ENCODE data around the gene TUBGCP3.
"Not testable (repeated sequence)": the region's sequence is repeated elsewhere in the genome, so short reads cannot be mapped to it uniquely, and the experiment has no call there.

Gene TUBGCP3

DNA sequence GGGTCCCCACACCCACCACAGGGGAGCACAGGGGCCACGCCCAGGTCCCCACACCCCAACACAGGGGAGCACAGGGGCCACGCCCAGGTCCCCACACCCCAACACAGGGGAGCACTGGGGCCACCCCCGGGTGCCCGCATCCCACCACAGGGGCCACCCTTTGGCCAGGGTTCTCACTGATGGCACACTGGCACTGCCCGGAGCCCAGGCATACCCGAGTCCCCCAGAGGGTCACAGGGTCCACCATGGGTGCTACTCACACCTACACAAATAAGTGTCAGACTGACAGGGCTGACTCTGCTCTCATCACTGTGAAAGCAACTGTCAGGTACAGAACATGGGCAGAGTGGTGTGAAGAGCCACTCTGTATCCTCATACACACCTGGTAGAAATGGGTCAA is 98.8 kb downstream of the TUBGCP3 start:
- DNase-seq (ENCODE audit: extremely low spot score, insufficient read length, low read depth) (no peak), FAIRE-seq (no peak)

- FAIRE-seq; DNase-seq (ENCODE audit: extremely low spot score, insufficient read length, low read depth): not testable (repeated sequence)
Observed at GRCh38 chr13:112488343-112489050, 99.5 kb downstream of the TUBGCP3 start.

GRCh38 chr13:112487127-112487517 is 100.8 kb downstream of the TUBGCP3 start:
- FAIRE-seq (no peak), DNase-seq (ENCODE audit: extremely low spot score, insufficient read length, low read depth) (no peak)

DNA sequence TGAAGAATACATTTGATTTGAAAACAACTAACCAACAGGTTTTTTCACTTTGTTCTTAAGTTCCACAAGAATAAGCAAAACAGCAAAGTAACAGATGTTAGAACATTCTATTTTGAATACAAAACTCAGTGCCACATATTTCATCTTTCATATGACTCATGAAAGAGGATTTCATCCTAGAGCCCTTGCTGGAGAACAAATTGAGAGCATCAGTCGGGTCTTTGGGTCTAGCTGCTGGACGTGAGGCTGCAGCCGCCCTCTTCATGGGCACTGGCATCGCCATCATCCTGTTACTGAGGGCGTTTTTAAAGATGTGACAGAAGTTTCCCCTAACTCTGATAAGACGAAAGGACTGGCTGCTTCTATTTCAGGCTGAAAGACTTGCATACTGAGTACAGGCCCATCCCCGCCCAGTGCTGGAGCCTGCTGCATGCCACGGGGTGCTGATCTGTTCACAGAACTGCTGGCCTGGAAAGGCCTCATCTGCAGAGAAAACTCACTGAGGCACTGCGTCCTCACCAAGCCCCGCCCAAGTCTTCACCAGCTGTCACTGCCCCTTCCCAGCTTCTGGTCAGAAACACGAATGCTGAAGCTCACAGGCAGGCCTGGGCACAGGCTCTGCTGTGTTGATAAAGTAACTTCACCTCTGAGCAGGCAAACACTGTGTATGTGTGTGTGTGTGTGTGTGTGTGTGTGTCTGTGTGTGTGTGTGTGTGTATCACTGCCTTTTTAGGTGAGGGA is 101.4 kb downstream of the TUBGCP3 start:
- DNase-seq (ENCODE audit: extremely low spot score, insufficient read length, low read depth) (no peak), FAIRE-seq (no peak)

DNA sequence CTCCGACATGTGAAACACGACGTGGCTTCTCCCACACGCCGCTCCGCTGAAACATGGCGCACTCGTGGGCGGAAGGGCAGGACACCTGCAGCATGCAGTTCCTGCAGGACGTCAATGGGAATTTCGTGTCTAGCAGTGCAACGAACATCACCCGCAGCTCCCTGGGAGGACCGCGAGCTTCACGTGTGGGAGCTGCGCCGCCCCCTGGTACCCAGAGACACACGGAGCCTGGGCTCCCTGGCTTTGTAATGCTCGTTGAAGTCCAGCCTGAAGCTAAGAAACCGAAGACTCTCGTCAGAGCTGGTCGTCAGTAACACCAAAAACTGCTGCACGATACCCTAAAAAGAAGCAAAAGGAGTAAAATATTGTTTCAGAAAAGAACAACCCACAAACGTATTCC is 102.1 kb downstream of the TUBGCP3 start:
- DNase-seq (ENCODE audit: extremely low spot score, insufficient read length, low read depth); FAIRE-seq: not testable (repeated sequence)

GRCh38 chr13:112483299-112483698 is 104.7 kb downstream of the TUBGCP3 start:
- FAIRE-seq: no peak
- no peak for DNase-seq (ENCODE audit: extremely low spot score, insufficient read length, low read depth)

DNA sequence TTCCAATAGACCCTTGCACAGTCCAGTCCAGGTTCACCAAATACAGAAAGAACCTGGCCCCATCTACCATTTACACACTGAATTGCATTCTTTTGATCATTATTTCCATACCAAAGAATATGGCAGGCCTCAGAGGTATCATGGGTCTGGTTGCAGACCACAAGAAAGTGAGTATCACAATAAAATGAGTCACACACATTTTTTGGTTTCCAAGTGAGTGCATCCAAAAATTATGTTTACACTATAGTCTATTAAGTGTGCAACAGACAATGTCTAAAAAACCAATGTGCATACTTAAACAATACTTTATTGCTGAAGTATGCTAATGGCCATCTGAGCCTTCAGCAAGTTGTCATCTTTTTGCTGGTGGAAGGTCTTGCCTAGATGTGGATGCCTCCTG is 106.5 kb downstream of the TUBGCP3 start:
- DNase-seq (ENCODE audit: extremely low spot score, insufficient read length, low read depth): no peak
- FAIRE-seq: no peak

DNA sequence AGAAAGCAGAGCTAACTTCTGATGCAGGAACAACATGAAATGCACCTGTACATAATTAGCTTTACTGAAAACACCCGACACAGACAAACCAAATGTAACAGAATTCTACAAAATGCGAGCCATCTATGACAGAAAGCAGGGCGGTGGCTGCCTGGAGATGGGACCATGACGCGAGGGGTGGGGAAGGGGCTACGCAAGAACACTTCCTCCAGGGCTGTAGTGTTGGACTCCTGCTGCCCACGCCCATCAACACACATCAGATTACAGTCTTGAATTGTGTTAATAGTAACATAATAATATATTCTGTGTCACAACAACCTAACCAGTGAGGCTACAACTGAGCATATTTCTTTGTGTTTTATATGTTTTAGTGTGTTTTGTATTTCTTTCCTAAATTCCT is 108.6 kb downstream of the TUBGCP3 start:
- DNase-seq (ENCODE audit: extremely low spot score, insufficient read length, low read depth): no peak
- no peak for FAIRE-seq

GRCh38 chr13:112477070-112477619 is 110.8 kb downstream of the TUBGCP3 start:
- DNase-seq (ENCODE audit: extremely low spot score, insufficient read length, low read depth) (no peak), FAIRE-seq (no peak)

DNA sequence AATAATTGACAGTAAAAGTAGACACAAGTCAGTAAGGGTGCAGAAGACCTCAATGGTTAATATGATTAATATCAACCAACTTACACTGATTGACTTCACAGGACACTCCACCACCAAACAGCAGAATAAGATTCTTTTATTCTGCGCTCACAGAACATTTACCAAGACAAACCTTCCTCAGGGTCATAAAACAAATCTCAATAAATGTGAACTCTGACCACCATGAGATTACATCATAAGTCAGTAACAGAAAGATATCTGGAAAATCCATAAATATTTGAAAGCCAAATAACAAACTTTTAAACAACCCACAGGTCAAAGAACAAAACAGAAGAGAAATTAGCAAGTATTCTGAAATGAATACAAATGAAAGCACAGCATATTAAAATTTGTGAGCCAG is 112.1 kb downstream of the TUBGCP3 start:
- FAIRE-seq (no peak), DNase-seq (ENCODE audit: extremely low spot score, insufficient read length, low read depth) (no peak)

DNA sequence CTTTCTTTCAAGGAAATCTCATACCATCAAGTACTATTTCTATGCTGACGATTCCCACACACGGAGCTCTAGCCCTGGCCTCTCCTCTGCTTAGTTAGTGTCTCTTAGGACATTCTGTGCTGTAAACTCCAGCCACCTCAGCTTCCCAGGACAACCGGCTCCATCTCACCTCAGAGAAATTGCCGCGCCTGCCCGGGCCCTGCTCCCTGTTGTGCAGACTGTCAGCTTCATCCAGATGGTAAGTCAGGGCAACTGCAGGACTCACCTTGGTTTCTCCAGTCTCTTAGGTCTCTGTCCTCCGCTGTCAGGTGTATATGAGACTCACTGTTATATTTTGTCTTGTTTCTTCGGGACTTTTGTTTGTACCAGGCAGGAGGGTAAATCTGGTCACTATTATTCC is 113.1 kb downstream of the TUBGCP3 start:
- no peak for FAIRE-seq

GRCh38 chr13:112473818-112474217 is 114.1 kb downstream of the TUBGCP3 start:
- no peak for FAIRE-seq
- DNase-seq (ENCODE audit: extremely low spot score, insufficient read length, low read depth): no peak

More for the DNA sequence above, 113.1 kb downstream of the TUBGCP3 start:
- DNase-seq (ENCODE audit: extremely low spot score, insufficient read length, low read depth): no peak

DNA sequence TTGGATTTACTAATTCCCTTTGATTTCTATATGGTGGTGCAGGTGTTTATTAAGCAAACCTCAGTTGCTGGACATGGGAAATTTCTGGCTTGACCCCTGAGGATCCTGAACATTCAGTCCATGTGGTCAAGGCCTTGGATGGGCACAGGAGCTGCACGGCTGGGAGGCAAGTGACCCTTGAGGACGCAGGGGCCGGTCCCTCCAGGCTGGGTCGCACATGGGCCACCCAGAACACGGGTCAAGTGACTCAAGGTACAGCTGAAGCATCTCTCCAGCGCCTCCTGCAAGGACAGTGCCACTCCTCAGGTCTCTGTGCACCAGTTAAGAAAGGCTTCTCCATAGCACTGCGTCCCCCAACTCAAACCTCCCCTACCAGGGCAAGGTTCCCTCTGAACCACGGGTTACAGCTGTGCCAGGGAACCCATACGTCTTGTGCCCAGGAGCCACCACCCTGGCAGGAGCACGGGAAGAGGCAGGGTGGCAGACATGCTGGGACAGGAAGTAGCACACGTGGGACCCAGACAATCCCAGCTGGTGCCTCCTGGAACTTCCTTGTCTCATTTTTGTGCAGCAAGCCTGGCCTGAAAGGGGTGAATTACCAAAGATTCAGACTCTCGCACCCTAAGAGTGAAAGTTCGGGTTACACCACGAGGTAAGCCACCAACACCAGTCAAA is 118.7 kb downstream of the TUBGCP3 start:
- no peak for FAIRE-seq
- DNase-seq (ENCODE audit: extremely low spot score, insufficient read length, low read depth): no peak

GRCh38 chr13:112468069-112468468 is 119.9 kb downstream of the TUBGCP3 start:
- FAIRE-seq (no peak), DNase-seq (ENCODE audit: extremely low spot score, insufficient read length, low read depth) (no peak)

- no peak for DNase-seq (ENCODE audit: extremely low spot score, insufficient read length, low read depth)
- no peak for FAIRE-seq
Observed at GRCh38 chr13:112467236-112467635, 120.7 kb downstream of the TUBGCP3 start.

- DNase-seq (ENCODE audit: extremely low spot score, insufficient read length, low read depth) (no peak), FAIRE-seq (no peak)
Observed at GRCh38 chr13:112466132-112467058, 121.6 kb downstream of the TUBGCP3 start.

DNA sequence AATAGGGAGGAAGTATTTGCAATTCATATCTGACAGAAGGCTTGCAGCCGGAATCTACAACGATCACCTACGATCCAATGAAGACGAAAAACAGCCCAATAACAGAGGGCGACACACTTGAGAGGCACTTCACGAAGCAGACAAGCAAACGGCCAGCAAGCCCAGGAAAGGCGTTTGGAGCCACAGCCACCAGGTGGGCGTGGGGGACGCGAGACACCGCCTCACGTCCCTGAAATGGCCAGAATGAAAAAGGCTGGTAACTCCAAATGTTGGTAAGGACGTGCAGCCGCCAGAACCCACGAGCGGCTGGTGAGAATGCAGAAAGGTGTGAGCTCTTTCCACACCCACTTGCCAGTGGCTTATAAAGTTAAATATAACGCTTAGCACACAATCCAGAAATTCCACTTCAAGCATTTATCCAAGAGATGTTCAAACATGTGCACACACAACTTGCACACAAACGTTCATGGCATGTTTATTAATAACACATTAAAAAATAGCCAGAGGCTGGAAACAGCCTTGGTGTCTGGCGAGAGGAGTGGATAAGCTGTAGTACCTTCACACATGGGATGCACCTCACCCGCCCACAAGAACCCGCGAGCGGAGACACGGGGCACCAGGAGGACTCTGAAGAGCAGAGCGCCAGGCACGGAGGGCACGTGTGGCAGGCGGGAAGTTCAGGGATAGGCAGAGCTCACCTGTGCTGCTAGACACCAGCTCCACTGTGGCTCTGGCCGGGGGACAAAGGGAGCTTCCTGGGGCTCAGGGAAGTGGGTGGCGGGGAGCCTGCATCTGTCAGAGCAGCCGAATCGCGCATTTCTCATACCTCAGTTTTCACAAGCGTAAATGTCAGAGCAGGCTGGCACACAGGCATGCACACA is 122.5 kb downstream of the TUBGCP3 start:
- no peak for FAIRE-seq
- DNase-seq (ENCODE audit: extremely low spot score, insufficient read length, low read depth): no peak

DNA sequence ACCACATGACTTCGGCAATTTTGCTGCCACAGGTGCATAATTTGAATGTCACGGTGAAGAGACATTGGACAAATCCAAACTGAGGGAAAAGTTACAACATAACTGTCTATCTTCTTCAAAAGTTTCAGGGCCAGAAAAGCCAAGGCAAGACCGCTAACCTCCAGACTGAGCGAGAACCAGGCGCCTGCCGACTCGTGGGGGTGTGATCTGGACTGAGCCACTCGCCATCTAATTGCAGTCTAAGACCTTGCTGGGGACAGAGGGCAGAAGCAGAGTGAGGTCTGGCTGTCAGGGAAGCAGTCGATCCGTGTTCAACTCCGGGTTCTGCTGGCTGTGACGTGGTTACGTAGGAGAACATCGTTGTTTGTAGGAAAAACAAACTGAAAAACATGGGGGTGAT is 123.2 kb downstream of the TUBGCP3 start:
- FAIRE-seq (no peak), DNase-seq (ENCODE audit: extremely low spot score, insufficient read length, low read depth) (no peak)

DNA sequence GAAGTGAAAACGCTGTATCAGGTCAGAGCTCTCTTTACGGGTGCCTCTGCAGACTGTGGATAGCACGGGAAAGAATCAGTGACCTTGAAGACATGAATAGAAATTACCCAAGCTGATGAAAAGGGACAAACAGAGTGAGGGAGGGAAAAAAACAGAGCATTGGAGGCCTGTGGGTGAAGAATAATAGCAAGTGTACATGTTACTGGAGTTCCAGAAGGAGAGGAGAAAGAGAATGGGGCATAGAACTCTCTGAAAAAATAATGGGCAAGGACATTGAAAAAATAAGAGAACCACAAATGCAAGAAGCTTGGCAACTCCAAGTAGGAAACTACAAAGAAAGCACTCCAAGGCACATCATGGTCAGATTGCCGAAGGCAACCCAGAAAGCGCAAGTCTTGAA is 125.5 kb downstream of the TUBGCP3 start:
- FAIRE-seq: no peak

More for the DNA sequence above, 125.5 kb downstream of the TUBGCP3 start:
- no peak for DNase-seq (ENCODE audit: extremely low spot score, insufficient read length, low read depth)
